CD4-positive, CD25-positive, alpha-beta regulatory T cell (primary cell): ENCODE results near the gene LYSMD3. TPM values are rescaled to one million over a fixed set of nuclear protein-coding genes. Genes with fewer than 3 reads are reported as not detected.
A peak's percentile ranks its signal among the peaks of the same experiment; 100 is the strongest.

Experiments used
- ATAC-seq, 2 donors: fragments of 150-1000 bp; cut with Tn5 transposase; one replicate each; pipeline ENCODE4 v1.10.0; 2021; ENCODE audit warnings: low read depth in 2 of 2, moderate number of reproducible peaks in 2 of 2, moderate library complexity in 1 of 2
- DNase-seq, 3 donors: peaks; one replicate each; pipeline versions ENCODE4 v3.0.0 to v3.0.0-alpha.2; 2012 to 2022; ENCODE audit warnings: mixed read lengths in 1 of 3
- H3K27ac ChIP-seq: one replicate; pipeline ENCODE4 v1.7.0; 2013; ENCODE audit warnings: mild to moderate bottlenecking, low read length; ENCODE audit not compliant: insufficient read depth, poor library complexity, severe bottlenecking
- H3K27me3 ChIP-seq: one replicate; pipeline ENCODE4 v1.7.0; 2013; ENCODE audit warnings: low read length; ENCODE audit not compliant: control insufficient read depth, insufficient read depth
- H3K36me3 ChIP-seq: one replicate; pipeline ENCODE4 v1.7.0; 2013; ENCODE audit warnings: mild to moderate bottlenecking, low read length, moderate library complexity; ENCODE audit not compliant: control insufficient read depth, insufficient read depth
- H3K4me1 ChIP-seq: 2 replicates; pipeline ENCODE4 v1.7.0; 2013; ENCODE audit warnings: mild to moderate bottlenecking, low read length; ENCODE audit not compliant: insufficient read depth, control insufficient read depth, poor library complexity, severe bottlenecking
- H3K4me3 ChIP-seq: one replicate; pipeline ENCODE4 v1.7.0; 2013; ENCODE audit warnings: low read depth, mild to moderate bottlenecking, low read length, moderate library complexity
- H3K9me3 ChIP-seq, 2 experiments: 1 replicate in 1 of 2; 2 replicates in 1 of 2; pipeline ENCODE4 v1.7.0; 2013; ENCODE audit warnings: low read length in 2 of 2, mild to moderate bottlenecking in 1 of 2, moderate library complexity in 1 of 2; ENCODE audit not compliant: control insufficient read depth in 2 of 2
- H3K27ac Mint-ChIP-seq, 3 donors: one replicate each; pipeline ENCODE4 v1.8.0; 2020 to 2022; ENCODE audit warnings: mild to moderate bottlenecking in 3 of 3, mixed read lengths in 3 of 3, moderate library complexity in 2 of 3
- H3K27me3 Mint-ChIP-seq: one replicate; pipeline ENCODE4 v1.8.0; 2022; ENCODE audit warnings: mild to moderate bottlenecking, mixed read lengths
- H3K36me3 Mint-ChIP-seq: one replicate; pipeline ENCODE4 v1.8.0; 2020; ENCODE audit warnings: mixed read lengths
- H3K4me1 Mint-ChIP-seq, 4 donors: one replicate each; pipeline ENCODE4 v1.8.0; 2020 to 2022; ENCODE audit warnings: mixed read lengths in 4 of 4, mild to moderate bottlenecking in 1 of 4
- H3K4me3 Mint-ChIP-seq, 4 donors: one replicate each; pipeline ENCODE4 v1.8.0; 2020 to 2022; ENCODE audit warnings: mild to moderate bottlenecking in 4 of 4, mixed read lengths in 4 of 4, moderate library complexity in 3 of 4
- H3K9me3 Mint-ChIP-seq, 7 donors: one replicate each; pipeline ENCODE4 v1.8.0; 2020 to 2022; ENCODE audit warnings: mixed read lengths in 7 of 7, mild to moderate bottlenecking in 3 of 7, moderate library complexity in 2 of 7
- polyA plus RNA-seq, 4 donors: library from polyadenylated mRNA; unstranded; fragments of 300-500 nt; fragmentation: Illumina TruSeq; gene quantifications; one replicate each; pipeline ENCODE4 v1.2.3, GENCODE V29; 2021
- total RNA-seq: library from RNA; stranded (reverse); gene quantifications from one replicate; pipeline ENCODE4 v1.2.3, GENCODE V29; 2022

Gene LYSMD3
- total and polyA plus RNA-seq, 5 donors from 2014 or later = 8.3 to 34.4 (median 11.2) TPM

DNA sequence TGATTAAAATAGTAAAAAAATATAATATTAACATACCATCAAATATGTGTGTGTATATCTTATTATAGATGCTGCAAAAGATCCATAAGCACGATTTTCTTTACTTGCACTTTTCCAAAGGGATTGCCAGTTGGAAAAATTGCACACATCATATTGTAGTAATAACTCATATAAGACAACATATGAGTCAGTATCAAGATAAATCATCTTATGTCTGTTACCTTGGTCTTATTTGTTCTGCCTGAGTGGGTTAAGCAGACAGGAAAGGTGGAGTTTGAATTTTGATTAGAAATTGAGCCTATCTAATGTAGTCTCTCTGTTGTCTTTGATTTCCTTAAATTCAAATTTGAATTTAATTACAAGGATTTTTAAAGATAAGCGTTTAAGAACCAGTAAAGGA, 24.6 kb downstream of the LYSMD3 start:
- ATAC-seq (no peak), DNase-seq (no peak)
- no peaks in the 10 kb centered on the region for H3K36me3 Mint-ChIP-seq
- no peaks in the 10 kb centered on the region for H3K27me3 Mint-ChIP-seq
- H3K9me3 Mint-ChIP-seq = peaks cover 0 to 4% (median 0%) of the 10 kb centered on the region in 7 donors
- H3K4me1 Mint-ChIP-seq = peaks cover 0 to 12% (median 6%) of the 10 kb centered on the region in 4 donors
- no peaks in the 10 kb centered on the region for H3K27me3 ChIP-seq
- no peaks in the 10 kb centered on the region for H3K4me1 ChIP-seq
- no peaks in the 10 kb centered on the region for H3K9me3 ChIP-seq
- H3K4me3 ChIP-seq = no peak overlapping the region
- no peaks in the 10 kb centered on the region for H3K36me3 ChIP-seq
- H3K27ac ChIP-seq = no peak overlapping the region
- no peak overlapping the region for H3K27ac Mint-ChIP-seq
- H3K4me3 Mint-ChIP-seq = no peak overlapping the region

DNA sequence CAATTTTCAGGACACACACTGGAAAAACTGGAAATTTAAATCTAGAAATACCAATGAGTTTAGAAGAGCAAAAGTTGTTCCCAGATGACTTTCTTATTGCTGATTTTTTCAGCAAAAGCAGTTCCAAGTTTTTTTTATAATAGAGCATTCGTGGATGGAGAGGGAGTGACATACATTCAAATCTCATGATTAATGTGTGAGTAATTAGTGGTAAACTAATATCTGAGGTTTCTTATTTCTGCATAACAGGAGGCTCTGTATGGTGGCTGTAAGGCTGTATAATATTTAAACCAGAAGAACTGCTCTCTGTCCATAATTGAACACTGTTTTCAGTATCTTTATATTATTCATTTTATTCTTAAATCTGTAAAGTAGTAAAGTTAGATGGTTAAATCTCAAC, 25.8 kb downstream of the LYSMD3 start:
- ATAC-seq (no peak), DNase-seq (no peak)
- Histone ChIP-seq H3K4me1 (no peaks in the 10 kb centered on the region), H3K27ac (no peak overlapping the region), H3K36me3 (no peaks in the 10 kb centered on the region), H3K27me3 (no peaks in the 10 kb centered on the region), H3K4me3 (no peak overlapping the region), H3K9me3 (no peaks in the 10 kb centered on the region)
- H3K27me3 Mint-ChIP-seq = no peaks in the 10 kb centered on the region
- no peaks in the 10 kb centered on the region for H3K36me3 Mint-ChIP-seq
- no peak overlapping the region for H3K27ac Mint-ChIP-seq
- no peak overlapping the region for H3K4me3 Mint-ChIP-seq
- H3K9me3 Mint-ChIP-seq = no peaks in the 10 kb centered on the region
- peaks cover 0 to 10% (median 6%) of the 10 kb centered on the region in 4 donors for H3K4me1 Mint-ChIP-seq

DNA sequence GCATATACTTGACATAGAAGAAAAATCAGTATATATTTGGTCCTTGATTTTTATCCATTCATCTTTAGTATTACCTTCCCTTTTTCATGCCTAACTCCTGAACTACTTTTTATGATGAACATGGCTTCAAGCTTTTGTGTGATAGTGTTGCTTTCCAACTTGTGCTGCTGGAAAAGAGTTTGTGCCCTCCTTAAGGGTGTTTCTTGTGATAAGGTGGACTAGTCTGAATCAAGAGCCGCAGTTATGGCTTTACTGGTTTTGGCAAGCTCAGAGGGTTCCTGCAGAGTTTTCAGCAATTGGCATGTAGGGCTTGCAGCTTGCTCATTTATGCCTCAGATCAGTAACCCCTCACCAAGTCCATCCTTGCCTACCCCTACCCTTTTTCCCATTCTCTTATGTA, 34.2 kb downstream of the LYSMD3 start:
- no peaks in the 10 kb centered on the region for H3K27me3 ChIP-seq
- DNase-seq (no peak), ATAC-seq (no peak)
- Mint-ChIP-seq H3K4me1 (no peaks in the 10 kb centered on the region), H3K4me3 (no peak overlapping the region), H3K27me3 (no peaks in the 10 kb centered on the region), H3K36me3 (peaks cover 4% of the 10 kb centered on the region), H3K27ac (no peak overlapping the region), H3K9me3 (peaks cover 0 to 6% (median 0%) of the 10 kb centered on the region in 7 donors)
- no peaks in the 10 kb centered on the region for H3K36me3 ChIP-seq
- no peaks in the 10 kb centered on the region for H3K9me3 ChIP-seq
- no peak overlapping the region for H3K4me3 ChIP-seq
- H3K4me1 ChIP-seq = no peaks in the 10 kb centered on the region
- H3K27ac ChIP-seq = no peak overlapping the region

DNA sequence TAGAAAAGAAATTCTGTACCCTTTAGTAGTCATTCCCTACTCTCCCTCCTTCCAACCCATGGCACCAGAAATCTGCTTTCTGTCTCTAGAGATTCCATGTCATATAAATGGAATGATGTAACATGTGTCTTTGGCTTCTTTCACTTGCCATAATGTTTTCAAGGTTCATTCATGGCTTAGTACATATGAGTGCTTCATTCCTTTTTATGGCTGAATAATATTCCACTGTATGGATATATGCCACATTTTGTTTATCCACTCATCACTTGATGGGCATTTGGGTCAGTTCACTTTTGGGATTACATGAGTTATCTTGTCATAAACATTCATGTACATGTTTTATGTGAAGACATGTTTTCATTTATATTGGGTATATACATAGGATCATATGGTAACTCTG, 35.3 kb downstream of the LYSMD3 start:
- Histone ChIP-seq H3K27me3 (no peaks in the 10 kb centered on the region), H3K4me3 (no peak overlapping the region), H3K9me3 (no peaks in the 10 kb centered on the region), H3K36me3 (no peaks in the 10 kb centered on the region), H3K4me1 (no peaks in the 10 kb centered on the region), H3K27ac (no peak overlapping the region)
- Mint-ChIP-seq H3K27ac (peak overlapping the region in 1 of 3 donors; percentile 16), H3K36me3 (peaks cover 4% of the 10 kb centered on the region), H3K4me1 (no peaks in the 10 kb centered on the region), H3K4me3 (no peak overlapping the region), H3K27me3 (no peaks in the 10 kb centered on the region), H3K9me3 (peaks cover 0 to 6% (median 0%) of the 10 kb centered on the region in 7 donors)
- DNase-seq (no peak), ATAC-seq (no peak)

DNA sequence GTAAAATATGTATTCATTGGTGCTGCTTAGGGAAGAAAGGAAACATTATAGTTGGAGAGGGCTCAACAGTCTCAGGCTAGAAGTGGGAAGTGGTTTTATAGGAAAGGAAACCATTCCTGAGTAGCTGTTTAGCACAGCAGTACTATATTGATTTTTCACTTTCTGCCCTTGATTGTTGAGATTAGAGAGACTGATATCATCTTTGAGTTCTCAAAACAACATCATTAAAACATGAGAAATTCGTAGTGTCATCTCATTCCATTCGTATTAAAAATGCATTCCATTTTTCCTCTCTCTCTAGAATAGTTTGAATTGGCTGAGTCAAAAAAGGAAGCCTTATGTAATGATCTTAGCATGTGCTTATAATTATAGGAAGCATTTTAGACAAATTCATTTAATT, 40.6 kb downstream of the LYSMD3 start:
- H3K36me3 Mint-ChIP-seq = peaks cover under 1% of the 10 kb centered on the region
- DNase-seq (no peak), ATAC-seq (no peak)
- no peak overlapping the region for H3K4me3 ChIP-seq
- H3K27me3 ChIP-seq = no peaks in the 10 kb centered on the region
- no peaks in the 10 kb centered on the region for H3K4me1 ChIP-seq
- no peaks in the 10 kb centered on the region for H3K27me3 Mint-ChIP-seq
- no peak overlapping the region for H3K27ac ChIP-seq
- H3K9me3 Mint-ChIP-seq = no peaks in the 10 kb centered on the region
- no peak overlapping the region for H3K27ac Mint-ChIP-seq
- H3K9me3 ChIP-seq = no peaks in the 10 kb centered on the region
- no peaks in the 10 kb centered on the region for H3K4me1 Mint-ChIP-seq
- H3K36me3 ChIP-seq = no peaks in the 10 kb centered on the region
- no peak overlapping the region for H3K4me3 Mint-ChIP-seq

DNA sequence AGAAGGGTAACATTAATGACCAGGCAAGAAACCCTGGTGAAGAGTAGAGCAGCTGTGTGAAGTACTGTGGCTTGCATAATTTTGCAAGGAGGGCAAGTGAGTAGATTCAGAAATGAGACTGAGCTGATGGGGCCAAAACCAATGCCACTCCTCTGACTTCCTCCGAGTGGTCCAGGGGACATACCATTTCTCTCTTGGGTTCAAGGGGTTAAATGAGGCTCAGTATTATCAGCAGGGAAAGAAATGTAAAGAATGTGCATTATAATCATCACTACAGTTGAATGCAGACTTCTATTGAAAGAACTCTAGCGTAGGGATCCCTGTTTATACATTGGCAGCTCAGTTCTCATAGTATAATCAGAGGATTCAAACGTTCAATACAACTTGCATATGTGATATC, 44.8 kb downstream of the LYSMD3 start:
- H3K4me1 ChIP-seq = no peaks in the 10 kb centered on the region
- H3K36me3 ChIP-seq = no peaks in the 10 kb centered on the region
- DNase-seq (no peak), ATAC-seq (no peak)
- no peaks in the 10 kb centered on the region for H3K27me3 ChIP-seq
- no peak overlapping the region for H3K27ac ChIP-seq
- no peaks in the 10 kb centered on the region for H3K9me3 ChIP-seq
- H3K4me3 Mint-ChIP-seq = no peak overlapping the region
- H3K4me1 Mint-ChIP-seq = no peaks in the 10 kb centered on the region
- H3K4me3 ChIP-seq = no peak overlapping the region
- no peaks in the 10 kb centered on the region for H3K27me3 Mint-ChIP-seq
- no peaks in the 10 kb centered on the region for H3K9me3 Mint-ChIP-seq
- H3K27ac Mint-ChIP-seq = no peak overlapping the region
- H3K36me3 Mint-ChIP-seq = no peaks in the 10 kb centered on the region

DNA sequence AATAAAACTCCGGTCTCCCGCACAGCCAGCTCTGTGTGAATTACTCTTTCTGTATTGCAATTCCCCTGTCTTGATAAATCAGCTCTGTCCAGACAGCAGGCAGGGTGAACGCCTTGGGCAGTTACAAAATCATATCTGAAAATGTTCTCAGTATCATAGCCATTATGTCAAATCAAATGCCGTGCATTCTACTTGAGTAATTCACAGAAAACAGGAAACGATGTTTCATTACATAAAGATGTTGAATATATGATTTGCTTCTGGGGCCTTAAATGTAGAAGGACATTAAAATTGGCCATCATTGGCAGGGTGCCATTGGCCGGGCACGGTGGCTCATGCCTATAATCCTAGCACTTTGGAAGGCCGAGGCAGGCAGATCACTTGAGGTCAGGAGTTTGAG, 46.2 kb downstream of the LYSMD3 start:
- no peak overlapping the region for H3K27ac Mint-ChIP-seq
- no peaks in the 10 kb centered on the region for H3K4me1 Mint-ChIP-seq
- Histone ChIP-seq H3K27ac (no peak overlapping the region), H3K4me1 (no peaks in the 10 kb centered on the region), H3K4me3 (no peak overlapping the region), H3K36me3 (no peaks in the 10 kb centered on the region), H3K9me3 (no peaks in the 10 kb centered on the region), H3K27me3 (no peaks in the 10 kb centered on the region)
- H3K4me3 Mint-ChIP-seq = no peak overlapping the region
- no peaks in the 10 kb centered on the region for H3K27me3 Mint-ChIP-seq
- no peaks in the 10 kb centered on the region for H3K9me3 Mint-ChIP-seq
- no peaks in the 10 kb centered on the region for H3K36me3 Mint-ChIP-seq
- no peak for DNase-seq
- ATAC-seq = no peak

DNA sequence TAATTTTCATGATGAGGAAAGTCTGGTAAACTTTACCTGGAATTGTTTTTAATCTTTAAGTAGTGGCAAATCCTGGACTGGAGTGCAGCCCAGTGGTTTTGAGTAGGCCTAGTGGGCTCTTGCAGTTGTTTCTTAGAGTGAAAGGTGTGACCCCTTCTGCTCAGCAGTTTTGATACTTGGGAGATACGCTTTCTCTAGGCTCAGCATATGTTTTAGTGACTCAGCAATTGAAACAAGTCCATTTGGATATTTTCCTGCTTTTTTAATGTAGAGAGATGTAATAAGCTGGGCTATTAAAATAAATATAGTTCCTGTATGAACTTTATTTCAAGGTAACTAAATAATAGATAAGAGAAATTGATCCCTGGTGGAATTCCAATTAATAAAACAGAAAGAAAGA, 48.7 kb downstream of the LYSMD3 start:
- H3K4me1 ChIP-seq = no peaks in the 10 kb centered on the region
- no peaks in the 10 kb centered on the region for H3K9me3 Mint-ChIP-seq
- no peaks in the 10 kb centered on the region for H3K27me3 Mint-ChIP-seq
- no peaks in the 10 kb centered on the region for H3K4me1 Mint-ChIP-seq
- no peak for ATAC-seq
- H3K27ac ChIP-seq = no peak overlapping the region
- H3K36me3 ChIP-seq = no peaks in the 10 kb centered on the region
- no peaks in the 10 kb centered on the region for H3K36me3 Mint-ChIP-seq
- no peaks in the 10 kb centered on the region for H3K27me3 ChIP-seq
- no peak for DNase-seq
- no peak overlapping the region for H3K4me3 ChIP-seq
- no peak overlapping the region for H3K4me3 Mint-ChIP-seq
- no peaks in the 10 kb centered on the region for H3K9me3 ChIP-seq
- H3K27ac Mint-ChIP-seq = no peak overlapping the region
